VCaP (cell line): ENCODE data around the gene ROMO1.

Source experiments
- H3K27ac ChIP-seq: fragments of 450-650 bp; 2 replicates; pipeline ENCODE4 v1.5.1; 2017
- CTCF ChIP-seq: fragments of 450-650 bp; conservative IDR thresholded peaks from 2 replicates; pipeline ENCODE4 v1.5.1; 2017; ENCODE audit warnings: mild to moderate bottlenecking, moderate library complexity

The ROMO1 gene

GRCh38 chr20:35699127-35699956 lies at the start of gene ROMO1, which contains the start of gene NFS1:
Gene ROMO1, plus strand, starts transcription at chr20:35699405. Its CDS starts 228 bp downstream, at chr20:35699633.
Gene NFS1, minus strand, starts transcription at chr20:35699352. Its CDS starts 64 bp downstream, at chr20:35699288.
- H3K27ac ChIP-seq = peak within 1 kb of the TSS; percentile 97

GRCh38 chr20:35650632-35651031 lies 48.6 kb upstream of the ROMO1 start:
- peak overlapping the region; percentile 23 for H3K27ac ChIP-seq
- no peak for TF ChIP-seq CTCF

More at GRCh38 chr20:35699127-35699956, at the start of gene ROMO1, which contains the start of gene NFS1:
- TF ChIP-seq CTCF = peak; percentile 29

GRCh38 chr20:35651958-35652357 lies 47.2 kb upstream of the ROMO1 start:
- TF ChIP-seq CTCF = no peak
- H3K27ac ChIP-seq = no peak overlapping the region

GRCh38 chr20:35652641-35653429 lies 46.4 kb upstream of the ROMO1 start:
- TF ChIP-seq CTCF = no peak

GRCh38 chr20:35653430-35653734 lies 45.8 kb upstream of the ROMO1 start:
- no peak for TF ChIP-seq CTCF
- H3K27ac ChIP-seq = no peak overlapping the region

More at GRCh38 chr20:35652641-35653429, 46.4 kb upstream of the ROMO1 start:
- H3K27ac ChIP-seq = no peak overlapping the region

GRCh38 chr20:35653893-35654292 lies 45.3 kb upstream of the ROMO1 start:
- no peak for TF ChIP-seq CTCF
- no peak overlapping the region for H3K27ac ChIP-seq

GRCh38 chr20:35654415-35654814 lies 44.8 kb upstream of the ROMO1 start:
- no peak for TF ChIP-seq CTCF
- H3K27ac ChIP-seq = no peak overlapping the region
